Measurements from ENCODE around the gene HSD17B11. TPM values are rescaled to one million over a fixed set of nuclear protein-coding genes. Genes with fewer than 3 reads are reported as not detected.

The HSD17B11 gene
- total RNA-seq, 1 donor from 2014 or later, result 21.8 TPM

DNA sequence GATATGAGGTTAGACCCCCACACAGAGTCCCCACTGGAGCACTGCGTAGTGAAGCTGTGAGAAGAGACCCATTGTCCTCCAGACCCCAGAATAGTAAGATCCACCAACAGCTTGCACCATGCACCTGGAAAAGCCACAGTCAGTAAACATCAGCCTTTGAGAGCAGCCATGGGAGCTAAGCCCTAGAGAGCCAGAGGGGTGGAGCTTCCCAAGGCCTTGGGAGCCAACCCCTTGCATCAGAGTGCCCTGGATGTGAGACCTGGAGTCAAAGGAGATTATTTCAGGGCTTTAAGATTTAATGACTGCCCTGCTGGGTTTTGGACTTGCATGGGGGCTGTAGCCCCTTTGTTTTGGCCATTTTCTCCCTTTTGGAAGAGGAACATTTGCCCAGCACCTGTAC lies 104.0 kb downstream of the HSD17B11 start:
- peaks cover 11% of the 10 kb centered on the region for H3K9me3 Mint-ChIP-seq (ENCODE audit: unreplicated experiment)
- H3K27me3 Mint-ChIP-seq (ENCODE audit: unreplicated experiment), result no peaks in the 10 kb centered on the region
- H3K4me1 Mint-ChIP-seq (ENCODE audit: unreplicated experiment), result no peaks in the 10 kb centered on the region
- H3K4me3 Mint-ChIP-seq (ENCODE audit: unreplicated experiment), result no peak overlapping the region
- no peak for TF ChIP-seq CTCF (IDR thresholded peaks at IDR 0.05)
- H3K27ac Mint-ChIP-seq (ENCODE audit: unreplicated experiment), result no peak overlapping the region
- DNase-seq (ENCODE audit: extremely low spot score, unreplicated experiment), result no peak
- H3K36me3 Mint-ChIP-seq (ENCODE audit: unreplicated experiment), result no peaks in the 10 kb centered on the region

Small RNA genes lying within 50 kb of the gene (microRNA-seq; reads per million reads assigned to microRNA genes)
- gene MIR5705 (ENCODE audit: unreplicated experiment), result not detected

Other genes starting within 250 kb of the HSD17B11 start
- 9.8 and 11.5 TPM in 2 replicates for gene KLHL8, start 170.6 kb downstream of the HSD17B11 start, total RNA-seq
- gene HSD17B13, start 68.3 kb downstream of the HSD17B11 start, total RNA-seq, result 0.16 TPM in 1 of 2 replicates, not detected in the other
- gene NUDT9, start 31.4 kb upstream of the HSD17B11 start, total RNA-seq, result 23.6 and 25.5 TPM in 2 replicates
- 4.0 TPM in 2 replicates for gene SPARCL1, start 138.2 kb upstream of the HSD17B11 start, total RNA-seq
- not detected in 2 replicates for gene DSPP, start 217.3 kb upstream of the HSD17B11 start, total RNA-seq